MM.1S (cell line): ENCODE measurements around the gene FSTL1.

Experiments used
- EZH2phosphoT487 ChIP-seq: fragments of 300-600 bp; sonication (generic); IDR thresholded peaks from 2 replicates; pipeline ENCODE4 v1.6.1; 2018; ENCODE audit warnings: antibody characterized with exemption, low read length
- TF ChIP-seq, protein P1 (sequence below): fragments of 300-600 bp; sonication (generic); IDR thresholded peaks from 2 replicates; pipeline ENCODE4 v1.5.1; 2016; ENCODE audit warnings: antibody characterized with exemption, low read length, mixed read lengths

DNA sequence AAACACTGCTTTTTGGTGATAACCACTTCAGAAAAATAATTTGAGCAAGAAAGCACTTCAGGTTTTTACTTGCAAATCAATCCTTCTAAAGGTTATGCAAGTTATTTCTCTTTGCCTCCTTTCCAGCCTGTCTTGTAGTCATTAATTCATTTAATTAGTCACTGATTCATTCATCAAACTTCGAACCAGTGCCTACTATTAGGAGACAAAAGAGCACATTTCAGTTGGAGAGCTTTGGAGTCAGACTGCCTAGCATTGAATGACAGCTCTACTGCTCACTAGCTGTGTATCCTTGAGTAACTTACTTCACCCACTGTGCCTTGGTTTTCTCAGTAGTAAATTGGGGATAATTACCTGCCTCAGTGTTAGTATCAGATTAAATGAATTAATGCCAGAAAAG lies 86.7 kb downstream of the FSTL1 start:
- TF ChIP-seq, protein P1, sequence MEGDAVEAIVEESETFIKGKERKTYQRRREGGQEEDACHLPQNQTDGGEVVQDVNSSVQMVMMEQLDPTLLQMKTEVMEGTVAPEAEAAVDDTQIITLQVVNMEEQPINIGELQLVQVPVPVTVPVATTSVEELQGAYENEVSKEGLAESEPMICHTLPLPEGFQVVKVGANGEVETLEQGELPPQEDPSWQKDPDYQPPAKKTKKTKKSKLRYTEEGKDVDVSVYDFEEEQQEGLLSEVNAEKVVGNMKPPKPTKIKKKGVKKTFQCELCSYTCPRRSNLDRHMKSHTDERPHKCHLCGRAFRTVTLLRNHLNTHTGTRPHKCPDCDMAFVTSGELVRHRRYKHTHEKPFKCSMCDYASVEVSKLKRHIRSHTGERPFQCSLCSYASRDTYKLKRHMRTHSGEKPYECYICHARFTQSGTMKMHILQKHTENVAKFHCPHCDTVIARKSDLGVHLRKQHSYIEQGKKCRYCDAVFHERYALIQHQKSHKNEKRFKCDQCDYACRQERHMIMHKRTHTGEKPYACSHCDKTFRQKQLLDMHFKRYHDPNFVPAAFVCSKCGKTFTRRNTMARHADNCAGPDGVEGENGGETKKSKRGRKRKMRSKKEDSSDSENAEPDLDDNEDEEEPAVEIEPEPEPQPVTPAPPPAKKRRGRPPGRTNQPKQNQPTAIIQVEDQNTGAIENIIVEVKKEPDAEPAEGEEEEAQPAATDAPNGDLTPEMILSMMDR: no peak
- no peak for TF ChIP-seq EZH2phosphoT487
